OCI-LY7 (cell line): Measurements from ENCODE around the gene RDH14.

ENCODE experiments used
- CTCF ChIP-seq: fragments of 200-600 bp; sonication (generic); conservative IDR thresholded peaks from 2 replicates; pipeline ENCODE4 v1.5.1; 2014; ENCODE audit warnings: mild to moderate bottlenecking, antibody characterized with exemption, low read length, moderate library complexity, mixed read lengths
- EZH2phosphoT487 ChIP-seq: fragments of 200-600 bp; sonication (generic); IDR thresholded peaks from 2 replicates; pipeline ENCODE4 v1.6.1; 2018; ENCODE audit warnings: low read depth, borderline replicate concordance, mild to moderate bottlenecking, mixed run types, antibody characterized with exemption, low read length, moderate library complexity, mixed read lengths

DNA sequence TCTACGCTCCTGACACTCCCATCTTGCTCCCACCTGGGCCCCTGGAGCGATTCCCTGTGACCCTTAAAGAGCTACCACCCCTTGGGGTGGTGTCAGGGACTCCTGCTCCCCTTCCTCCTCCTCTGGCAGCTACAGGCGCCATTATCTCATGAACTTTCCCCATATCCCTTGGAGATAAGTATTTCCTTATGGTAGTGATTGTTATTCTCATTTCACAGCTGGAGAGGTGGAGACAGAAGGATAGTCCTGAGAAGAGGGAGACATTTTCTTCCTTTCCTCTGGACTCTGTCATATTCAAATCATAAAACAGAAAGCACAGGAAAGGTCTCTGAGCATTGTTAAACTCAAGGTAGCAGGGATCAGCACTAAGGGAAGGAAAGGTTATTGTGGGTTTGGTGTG lies 34.6 kb downstream of the RDH14 start:
- TF ChIP-seq CTCF = no peak
- no peak for TF ChIP-seq EZH2phosphoT487
